Measurements from ENCODE around the gene CITED2.

CITED2 gene

DNA sequence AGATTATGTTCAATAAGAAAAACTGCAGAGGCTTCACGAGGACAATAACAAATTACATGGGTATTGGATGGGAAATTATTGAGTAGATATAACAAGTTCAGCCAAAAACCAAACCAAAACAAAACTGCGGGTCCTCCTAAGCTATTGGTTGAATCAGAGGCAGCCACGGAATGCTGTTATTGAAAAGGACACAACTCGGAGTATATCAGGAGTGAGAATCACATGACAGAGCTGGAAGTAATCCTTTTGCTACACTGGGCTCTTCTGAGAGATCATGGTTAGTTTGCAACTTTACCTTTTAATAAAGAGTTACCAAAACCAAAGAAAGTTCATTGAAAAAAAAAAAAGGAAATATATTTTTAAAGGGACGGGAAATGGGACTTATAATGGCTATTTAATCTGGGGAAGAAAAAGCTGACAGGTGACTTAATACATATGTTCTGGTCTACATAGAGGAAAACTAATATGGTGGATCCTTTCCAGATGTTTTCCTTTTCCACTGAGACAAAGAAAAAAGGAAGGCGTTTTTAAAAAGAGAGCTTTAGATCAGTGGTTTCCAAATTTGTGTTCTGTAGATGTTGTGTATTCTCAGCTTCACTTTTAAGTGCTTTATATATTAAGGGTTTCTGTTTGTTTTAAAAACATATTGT, 6.9 kb upstream of the CITED2 start:
- DNase-seq, result no peak

DNA sequence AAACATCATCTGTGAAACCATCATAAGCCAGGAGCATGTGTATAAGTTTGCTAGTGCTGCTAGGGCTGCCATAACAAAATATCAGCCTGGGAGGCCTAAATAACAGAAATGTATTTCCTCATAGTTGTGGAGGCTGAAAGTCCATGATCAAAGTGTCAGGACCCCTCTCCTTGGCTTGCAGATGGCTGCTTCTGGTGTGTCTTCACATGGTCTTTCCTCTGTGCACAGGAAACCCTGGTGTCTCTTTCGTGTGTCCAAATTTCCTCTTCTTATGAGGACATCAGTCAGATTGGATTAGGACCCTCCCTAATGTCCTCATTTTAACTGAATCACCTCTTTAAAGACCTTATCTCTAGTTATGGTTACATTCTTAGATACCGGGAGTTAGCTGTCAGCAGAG, 6.2 kb upstream of the CITED2 start:
- DNase-seq, result no peak

DNA sequence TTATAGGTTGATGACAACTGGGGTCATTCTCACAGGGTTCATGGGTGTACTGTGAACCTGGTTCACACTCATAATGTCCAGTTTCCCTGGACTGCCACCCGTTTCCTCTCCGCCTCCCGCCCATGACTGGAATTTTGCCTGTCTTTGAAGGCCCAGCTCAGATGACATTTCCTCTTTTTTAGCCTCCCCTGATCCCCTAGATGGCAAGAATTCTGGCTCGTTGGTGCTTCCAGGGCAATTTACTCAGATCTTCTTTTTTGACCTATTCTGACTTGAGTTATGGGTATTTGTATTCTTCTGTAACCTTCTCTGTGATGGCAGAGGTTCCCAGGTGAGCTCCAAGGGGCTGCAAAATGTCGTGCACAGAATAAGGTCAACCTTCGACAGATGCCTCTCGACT, 5.7 kb upstream of the CITED2 start:
- no peak for DNase-seq

DNA sequence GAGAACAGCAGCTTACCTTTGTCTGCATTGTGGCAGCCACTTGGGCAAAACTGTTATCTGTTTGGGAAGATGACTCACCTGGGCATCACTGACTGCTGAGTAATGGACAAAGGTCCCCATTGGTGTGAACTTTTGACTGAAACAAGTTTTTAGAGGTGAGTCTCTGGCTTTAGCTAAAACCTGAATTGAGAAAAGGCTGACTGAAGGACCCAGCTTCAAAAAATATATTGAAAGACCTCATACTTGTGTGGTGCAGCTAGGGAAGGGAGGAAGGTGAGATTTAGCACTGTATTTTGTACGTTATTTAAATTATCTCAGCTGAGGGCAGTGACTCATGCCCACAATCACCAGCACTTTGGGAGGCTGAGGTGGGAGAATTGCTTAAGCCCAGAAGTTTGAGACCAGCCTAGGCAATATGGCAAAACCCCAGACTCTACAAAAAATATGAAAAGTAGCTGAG, 4.5 kb upstream of the CITED2 start:
- no peak for DNase-seq

DNA sequence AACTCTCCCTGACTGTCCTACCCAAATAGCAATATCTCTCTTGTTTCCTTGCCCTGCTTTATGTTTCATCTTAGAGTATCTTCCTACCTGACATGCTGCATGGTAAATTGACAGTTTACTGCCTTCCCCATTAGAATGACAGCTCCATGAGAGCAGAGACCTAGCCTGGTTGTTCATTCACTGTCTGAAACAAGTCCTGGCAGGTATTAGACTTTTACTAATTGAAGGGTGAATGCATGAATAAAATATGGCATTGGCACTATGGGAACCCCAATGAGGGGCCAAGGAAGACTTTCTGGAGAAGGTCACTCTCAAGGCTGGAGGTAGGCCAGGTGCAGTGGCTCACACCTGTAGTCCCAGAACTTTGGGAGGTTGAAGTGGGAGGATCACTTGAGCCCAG, 3.8 kb upstream of the CITED2 start:
- no peak for DNase-seq

DNA sequence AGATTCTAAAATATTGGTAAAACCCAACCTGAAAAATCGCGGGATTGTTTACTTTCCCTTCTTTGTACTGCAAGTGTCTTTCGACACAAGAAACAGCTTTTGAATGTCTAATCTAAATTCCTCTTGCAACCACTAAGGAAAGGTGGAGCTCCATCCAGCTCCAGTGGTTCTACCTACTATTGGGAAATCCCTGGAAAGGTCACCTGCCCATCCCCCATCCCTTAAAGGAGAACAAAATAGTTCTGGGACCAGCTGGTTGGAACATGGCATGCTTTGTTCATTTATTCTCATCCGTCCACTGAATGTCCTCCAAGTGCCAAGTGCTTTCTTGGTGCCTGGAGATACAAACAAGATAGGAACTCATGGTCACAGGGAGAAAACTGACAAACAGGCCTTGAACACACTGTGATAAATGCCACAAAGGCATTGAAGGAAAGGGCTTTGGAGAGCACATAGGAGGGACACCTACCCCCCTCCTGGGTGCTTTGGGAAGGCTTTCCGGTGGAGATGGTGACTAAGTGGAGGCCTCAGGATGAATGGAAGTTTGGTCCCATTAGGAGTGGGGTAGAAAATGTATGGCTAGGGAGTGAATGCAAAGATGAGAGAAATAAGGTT, 2.3 kb upstream of the CITED2 start:
- DNase-seq, result no peak

DNA sequence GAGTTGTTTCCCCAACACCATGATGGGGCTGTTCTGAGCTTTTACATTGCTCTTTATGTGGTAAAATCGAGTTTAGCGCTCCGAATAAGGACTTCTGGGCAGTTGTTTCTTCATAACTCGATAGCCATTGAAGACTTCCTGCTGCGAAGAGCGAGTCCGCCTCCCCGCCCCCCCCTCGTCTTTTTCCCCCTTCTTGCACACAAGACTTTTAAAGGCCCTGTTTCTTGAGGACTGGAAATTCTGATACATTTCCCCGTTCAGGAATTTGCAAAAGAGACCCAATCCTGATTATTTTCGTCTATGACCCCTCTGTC, 1.5 kb upstream of the CITED2 start:
- no peak for DNase-seq

DNA sequence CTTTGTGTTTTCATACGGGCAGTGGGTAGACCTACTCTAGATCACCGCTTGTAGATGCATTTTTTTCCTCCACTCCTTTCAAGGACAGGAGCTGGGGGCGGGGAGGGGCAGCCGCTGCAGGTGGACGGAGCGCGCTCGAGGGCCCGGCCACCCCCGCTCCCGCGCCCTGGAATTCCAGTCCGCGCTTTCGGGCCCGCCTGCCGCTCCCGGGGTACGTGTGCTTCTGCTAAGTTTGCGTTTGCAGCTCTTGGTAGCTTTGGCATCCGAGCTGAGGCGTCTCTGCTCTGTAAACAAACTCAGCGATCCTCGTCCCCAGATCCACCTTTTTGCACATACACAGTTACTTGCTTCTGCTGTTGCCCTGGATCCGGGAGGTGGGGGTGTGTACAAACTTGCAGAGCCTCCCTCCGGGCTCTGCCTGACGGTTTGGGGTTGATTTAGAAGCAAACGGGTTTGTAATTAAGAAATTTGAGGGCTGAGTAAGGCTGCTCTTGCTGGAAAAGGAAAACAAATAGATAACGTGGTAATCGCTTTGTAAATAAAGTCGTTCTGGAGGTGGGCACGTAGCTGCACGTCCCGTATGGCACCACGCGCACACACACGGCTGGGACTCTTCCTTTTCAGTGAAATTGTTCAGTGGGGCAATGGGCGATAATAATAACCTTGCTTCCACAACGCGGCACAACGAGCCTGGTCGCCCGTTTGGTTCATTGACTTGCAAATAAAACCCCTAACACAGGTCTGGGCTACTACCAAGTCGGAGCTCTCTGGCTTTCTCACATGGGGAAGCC, 973 bp upstream of the CITED2 start:
- DNase-seq, result peak; percentile 98

DNA sequence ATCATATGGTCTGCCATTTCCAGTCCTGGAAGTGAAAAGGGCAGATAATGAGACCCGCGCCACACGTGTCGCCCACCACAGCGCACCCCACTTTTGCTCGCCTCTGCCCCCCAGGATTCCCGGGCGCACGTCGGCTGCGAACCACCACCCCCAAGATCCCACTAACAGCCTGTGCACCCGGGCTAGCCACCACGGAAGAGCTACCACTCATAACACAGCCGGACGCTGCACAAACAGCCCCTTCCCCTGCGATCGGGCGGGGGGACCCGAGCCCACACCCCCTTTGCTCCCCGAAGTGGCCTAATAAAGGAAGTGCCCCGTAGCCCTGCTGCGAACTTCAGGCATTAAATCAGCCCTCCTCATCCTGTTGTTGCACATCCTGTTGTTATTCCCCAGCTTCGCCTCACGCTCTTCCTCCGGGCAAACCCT, 506 bp downstream of the CITED2 start:
- no peak for DNase-seq

DNA sequence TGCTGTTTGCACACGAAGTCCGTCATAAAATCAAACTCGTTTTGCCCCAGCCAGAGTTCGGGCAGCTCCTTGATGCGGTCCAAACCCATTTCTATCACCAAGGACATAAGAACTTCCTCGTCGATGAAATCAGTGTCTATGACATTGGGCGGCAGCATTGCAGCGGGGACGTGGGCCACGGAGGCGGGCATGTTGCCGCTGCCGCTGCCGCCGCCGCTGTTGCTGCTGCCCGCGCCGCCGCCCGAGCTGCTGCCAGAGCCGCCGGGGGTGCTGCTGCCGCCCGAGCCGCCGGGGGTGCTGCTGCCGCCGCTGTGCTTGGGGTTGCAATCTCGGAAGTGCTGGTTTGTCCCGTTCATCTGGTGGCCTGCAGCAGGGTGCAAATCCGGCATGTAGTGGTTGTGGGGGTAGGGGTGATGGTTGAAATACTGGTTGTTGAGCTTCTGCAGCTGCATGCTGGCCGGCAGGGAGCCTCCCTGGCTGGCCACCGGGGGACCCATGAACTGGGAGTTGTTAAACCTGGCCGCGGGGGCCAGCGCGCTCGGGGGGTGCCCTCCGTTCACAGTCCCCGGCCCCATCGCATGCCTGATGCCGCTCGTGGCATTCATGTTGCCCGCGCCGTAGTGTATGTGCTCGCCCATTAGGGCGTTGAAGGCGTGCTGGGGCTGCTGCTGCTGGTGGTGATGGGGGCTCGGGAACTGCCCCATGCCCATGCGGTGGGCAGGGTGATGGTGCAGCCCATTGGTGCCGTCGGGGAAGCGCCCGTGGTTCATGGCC, 1.1 kb downstream of the CITED2 start:
- DNase-seq, result no peak

DNA sequence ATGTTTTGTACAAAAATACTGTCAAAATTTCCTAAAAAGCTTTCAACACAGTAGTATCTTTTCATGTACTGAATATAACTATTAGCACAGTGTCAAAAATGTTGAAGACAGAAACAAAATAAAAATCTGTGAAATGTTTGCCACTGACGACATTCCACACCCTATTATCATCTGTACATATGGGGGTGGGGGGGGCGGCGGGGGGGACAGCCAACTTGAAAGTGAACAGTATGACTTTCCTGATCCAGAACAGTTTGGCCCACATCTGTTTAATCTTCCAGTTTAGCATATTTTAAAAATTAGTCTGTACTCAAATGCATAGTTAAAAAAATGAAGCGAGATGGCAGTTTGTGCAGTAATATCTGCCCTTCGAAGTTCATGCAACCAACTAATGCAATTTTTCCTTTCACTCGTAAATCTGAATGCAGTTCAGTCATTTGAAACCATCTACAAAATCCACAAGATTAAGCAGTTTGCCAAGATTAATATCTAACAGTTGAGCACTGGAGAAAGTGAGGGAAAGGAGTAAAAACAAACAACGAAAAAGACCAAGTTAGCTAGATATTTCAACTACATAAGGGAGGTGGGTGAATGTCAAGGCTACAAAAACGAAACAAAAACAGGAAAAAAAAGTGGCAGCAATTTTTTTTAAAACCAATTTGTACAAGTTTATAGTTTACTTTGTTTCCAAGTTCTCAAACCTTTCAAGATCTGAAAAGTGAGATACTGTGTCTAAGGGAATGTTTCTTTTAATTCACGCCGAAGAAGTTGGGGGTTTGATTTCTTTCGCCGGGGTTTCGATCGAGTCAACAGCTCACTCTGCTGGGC, 1.9 kb downstream of the CITED2 start:
- no peak for DNase-seq

DNA sequence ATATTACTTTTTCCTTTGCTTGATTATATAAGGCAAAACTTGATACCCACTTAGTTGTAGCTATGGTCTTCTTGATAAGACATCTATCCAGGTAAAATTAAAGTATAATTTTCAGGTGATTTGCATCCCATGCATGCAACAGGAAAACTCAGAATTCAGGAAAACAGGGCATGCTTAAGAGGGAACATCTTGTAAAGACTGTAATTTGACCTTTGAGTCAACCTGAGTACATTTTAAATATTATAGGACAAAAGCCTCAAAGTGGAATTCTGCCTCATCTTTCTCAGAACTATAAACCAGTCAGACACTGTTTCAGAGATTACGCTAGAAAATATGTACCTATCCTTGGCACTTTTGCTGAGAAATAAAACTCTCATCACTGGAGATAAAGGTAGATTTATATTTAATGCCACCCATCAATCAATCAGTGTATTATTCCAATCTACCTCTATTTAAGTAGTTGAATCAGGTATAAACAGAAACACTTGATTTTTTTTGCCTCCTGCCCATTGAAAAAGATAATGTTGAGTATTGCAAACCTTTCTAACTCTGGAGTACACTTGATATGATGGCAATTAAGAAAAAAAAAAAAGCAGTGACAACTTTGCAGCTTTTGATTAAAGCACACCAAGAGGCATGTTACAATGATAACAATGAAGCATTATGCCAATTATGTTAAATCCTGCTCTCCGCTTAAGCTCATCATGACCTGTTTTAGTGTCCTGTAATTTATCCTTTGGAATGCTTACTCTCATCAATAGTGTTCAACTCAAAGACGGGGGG, 2.8 kb downstream of the CITED2 start:
- no peak for DNase-seq

DNA sequence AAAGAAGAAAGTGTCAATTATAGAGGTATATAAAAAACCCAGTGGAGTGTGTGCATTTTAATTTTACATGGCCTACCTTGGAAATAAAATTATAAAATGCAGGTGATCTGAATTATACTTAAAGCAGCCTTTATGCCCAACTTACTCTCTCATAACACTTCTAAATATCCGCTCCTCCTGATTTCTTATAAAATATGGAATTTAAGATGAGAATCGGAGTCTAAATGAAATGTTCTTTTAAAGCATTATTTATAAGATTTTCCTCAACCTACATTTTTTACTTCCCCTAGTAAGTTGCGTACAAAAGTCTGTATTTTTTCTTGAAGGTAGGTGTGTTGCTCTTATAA, 3.5 kb downstream of the CITED2 start:
- no peak for DNase-seq

DNA sequence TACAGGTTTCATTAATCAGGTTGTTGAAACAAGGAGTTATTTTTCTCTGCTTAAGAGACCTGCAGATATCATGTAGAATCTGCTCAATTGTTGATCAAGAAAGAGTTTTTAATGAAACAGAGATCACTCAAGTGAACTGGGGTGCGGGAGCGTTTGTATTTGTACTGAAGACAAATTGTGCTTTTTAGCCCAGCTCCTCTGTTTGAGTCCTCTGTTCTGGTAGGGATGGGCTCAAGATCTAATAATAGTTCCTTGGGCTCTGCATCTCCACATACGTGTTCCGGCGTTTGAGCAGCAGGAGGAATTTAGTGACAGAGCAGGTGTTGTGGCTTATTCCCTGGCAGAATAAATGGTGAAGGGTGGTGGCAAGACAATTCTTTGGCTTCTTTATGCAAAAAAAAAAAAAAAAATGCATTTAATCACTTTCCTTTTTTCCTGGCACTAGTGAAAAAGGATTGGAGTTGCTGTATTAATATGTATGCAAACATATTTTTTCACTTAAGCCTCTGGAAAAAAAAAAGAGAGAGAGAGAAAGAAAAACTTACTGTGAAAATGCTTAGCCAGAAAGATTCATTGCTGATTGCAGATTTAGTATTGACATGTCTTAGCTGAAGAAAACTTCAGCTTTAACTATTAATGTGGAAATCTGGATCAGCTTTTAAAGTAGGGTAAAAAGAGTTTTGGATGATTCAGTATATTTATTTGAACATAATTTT, 4.0 kb downstream of the CITED2 start:
- peak; percentile 53 for DNase-seq

DNA sequence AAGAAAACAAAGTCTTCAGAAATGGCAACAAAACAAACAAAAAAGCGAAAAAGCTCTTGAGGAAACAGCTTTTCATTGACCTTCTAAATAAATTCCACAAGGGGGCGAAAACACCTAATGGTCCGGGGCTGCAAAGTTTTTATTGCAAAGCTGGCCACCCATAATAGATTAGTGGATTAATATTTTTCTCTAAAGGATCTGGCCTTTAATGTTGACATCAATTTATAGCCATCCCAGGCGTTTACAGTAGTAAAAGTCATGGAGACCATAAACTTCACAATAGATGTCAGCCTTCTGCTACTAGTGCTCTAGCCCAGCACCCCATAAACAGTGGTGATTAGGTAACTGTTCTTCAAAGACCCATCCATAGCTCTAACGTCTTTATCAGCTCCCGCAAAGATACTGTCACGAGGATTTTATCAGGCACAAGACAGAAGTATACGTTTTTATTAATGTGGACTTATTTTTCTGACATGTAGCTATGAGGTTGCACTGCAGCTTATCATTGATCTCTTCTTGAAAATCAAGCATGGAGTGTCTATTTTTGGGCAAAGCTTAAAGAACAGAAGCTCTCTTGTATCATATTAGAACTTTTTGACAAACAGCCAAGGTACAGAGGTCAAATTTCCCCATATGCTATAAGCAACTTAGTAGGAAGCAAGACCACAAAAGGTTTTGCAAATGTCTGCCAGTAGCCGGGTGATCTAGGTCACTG, 4.7 kb downstream of the CITED2 start:
- peak; percentile 87 for DNase-seq

DNA sequence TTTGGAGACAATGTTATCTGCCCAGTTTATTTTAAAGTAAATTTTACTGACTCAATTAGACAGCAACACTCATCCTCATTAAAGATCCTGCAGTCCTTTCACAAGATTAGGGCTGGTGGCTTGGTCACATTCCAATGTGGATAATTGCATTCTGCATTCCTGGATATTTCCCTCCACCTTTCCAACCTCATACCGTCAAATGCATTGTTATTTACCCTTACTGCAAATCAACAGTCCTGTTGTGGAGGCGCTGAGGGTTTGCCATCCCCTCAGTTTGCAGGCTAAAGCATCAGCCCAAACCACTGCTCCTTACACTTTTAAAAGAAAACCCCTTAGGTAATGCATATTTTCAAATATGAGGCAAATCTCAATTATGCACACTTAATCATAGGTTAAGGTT, 5.4 kb downstream of the CITED2 start:
- no peak for DNase-seq

DNA sequence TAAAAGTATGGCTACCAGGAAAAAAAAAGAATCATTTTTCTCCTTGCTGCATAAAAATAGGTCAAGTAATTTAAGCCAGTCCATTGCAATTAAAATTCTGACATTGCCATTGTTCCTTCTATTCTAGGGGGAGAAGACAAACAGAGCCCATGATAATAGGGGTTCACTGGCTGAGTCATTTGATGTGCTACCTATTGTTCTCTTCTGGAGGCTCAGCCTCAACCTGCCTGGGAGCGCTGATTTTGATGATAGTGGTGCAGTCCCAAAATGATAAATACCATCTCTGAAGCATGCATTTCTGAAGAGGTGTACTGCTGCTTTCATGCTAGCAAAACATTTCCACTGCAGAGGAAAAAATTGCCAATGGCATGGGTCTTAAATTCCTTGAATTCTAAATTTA, 5.8 kb downstream of the CITED2 start:
- no peak for DNase-seq

DNA sequence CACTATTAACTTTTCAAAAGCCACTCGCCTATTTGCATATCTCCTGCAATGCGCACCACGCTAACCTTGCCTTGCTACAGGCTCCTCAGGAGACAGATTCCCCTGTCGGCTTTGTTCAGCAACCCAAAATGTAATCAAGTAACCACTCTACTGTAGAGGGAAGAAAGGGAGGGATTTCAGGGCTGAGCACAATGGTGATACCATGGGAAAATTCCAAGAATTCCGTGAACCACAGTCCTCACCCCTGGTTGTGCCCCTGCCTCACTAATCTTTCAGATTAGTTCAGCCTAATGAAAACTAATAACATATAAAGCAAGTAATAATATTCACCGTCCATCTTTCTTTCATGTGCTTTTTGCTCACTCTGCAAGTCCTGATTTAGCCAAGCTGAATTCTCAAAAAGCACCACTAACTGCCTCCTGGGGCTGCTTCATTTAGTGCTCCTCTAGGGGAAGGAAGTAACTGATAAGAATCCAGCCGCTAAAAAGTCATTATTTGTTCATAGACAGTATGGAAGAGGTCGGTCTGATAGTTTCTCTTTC, 6.6 kb downstream of the CITED2 start:
- DNase-seq, result no peak

DNA sequence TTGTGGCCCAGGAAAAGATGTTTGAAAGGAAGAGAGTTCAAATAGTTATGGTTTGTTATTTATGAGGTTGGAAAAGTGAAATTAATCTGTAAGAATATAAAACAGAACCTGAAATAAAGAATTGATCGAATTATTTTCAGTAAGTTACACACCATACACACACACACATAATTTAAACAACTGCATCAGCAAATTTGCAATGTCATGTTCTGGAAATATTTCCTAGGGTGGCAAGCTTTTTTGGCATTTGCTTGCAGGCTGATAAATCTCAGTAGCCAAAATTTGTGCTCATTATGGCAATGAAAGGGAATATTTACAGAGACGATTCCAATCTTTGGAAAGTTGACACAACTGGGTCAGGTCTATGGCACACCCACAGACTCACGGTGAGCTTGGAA, 9.5 kb downstream of the CITED2 start:
- no peak for DNase-seq

DNA sequence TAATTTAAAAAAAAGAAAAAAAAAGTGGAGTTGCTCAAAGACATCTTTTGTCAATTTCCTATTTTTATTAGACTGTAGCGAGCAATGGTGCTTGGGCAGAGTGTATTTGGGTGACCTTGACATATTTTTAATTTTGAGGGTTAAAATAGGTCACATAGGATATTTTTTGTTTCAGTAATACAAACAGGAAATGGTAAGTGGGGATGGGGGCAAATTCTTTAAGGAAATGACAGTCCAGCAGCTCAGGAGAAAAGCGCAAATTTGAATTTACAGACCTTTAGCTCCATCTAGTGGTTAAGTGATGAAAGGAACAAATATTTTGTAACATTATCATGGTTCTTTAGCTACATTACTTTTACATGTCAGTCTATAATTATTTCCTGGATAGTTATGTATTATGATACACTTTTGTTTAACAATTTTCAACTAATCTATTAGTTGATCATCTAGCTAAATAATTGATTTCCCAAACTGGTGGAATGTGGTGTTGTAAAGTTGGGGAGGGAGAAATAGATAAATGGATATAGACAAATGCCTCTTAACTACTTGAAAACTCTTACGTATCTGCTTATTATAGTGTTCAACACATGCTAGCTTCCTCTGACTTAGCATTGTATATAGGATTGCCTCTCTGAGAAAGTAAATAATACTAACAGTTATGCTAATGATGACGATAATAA, 10.0 kb downstream of the CITED2 start:
- DNase-seq, result peak; percentile 61
